GM12878 (cell line): ENCODE data around the gene IQGAP2. TPM values are rescaled to one million over a fixed set of nuclear protein-coding genes. Genes with fewer than 3 reads are reported as not detected.

Experiments used
- ATAC-seq: fragments of 200-7000 bp; cut with Tn5 transposase; 3 replicates; pipeline ENCODE4 v1.9.1; 2020; ENCODE audit warnings: mild to moderate bottlenecking, moderate library complexity
- BruUV-seq: library from RNA; stranded (reverse); fragments of 400-500 nt; replicated peaks from 2 replicates; lab custom pipeline; 2021; lab: Mats Ljungman, UMichigan
- CTCF ChIA-PET: fragments of 300-600 bp; sonication (Branson Sonifier 250); formaldehyde crosslinking; extraction: SDS; loops from one replicate; lab custom pipeline; 2021; ENCODE audit warnings: inconsistent platforms; lab: Yijun Ruan, JAX
- POLR2A ChIA-PET: fragments of 350-600 bp; formaldehyde crosslinking; extraction: SDS; loops from one replicate; lab custom pipeline; 2021; ENCODE audit warnings: inconsistent platforms; lab: Charles Lee
- RAD21 ChIA-PET: fragments of 300-600 bp; sonication (Branson Sonifier 250); formaldehyde crosslinking; loops from one replicate; lab custom pipeline; 2023; ENCODE audit warnings: antibody characterized with exemption; ENCODE audit not compliant: unreplicated experiment; lab: Charles Lee
- SMC1A ChIA-PET: fragments of 300-600 bp; sonication (Branson Sonifier 250); formaldehyde crosslinking; loops from one replicate; lab custom pipeline; 2023; ENCODE audit not compliant: unreplicated experiment, uncharacterized antibody; lab: Charles Lee
- DNase-seq: peaks from one replicate; pipeline ENCODE4 v3.0.0-alpha.2; 2011; ENCODE audit warnings: low read depth, low spot score
- FAIRE-seq: peaks from 3 replicates; lab custom pipeline; 2011; peaks lifted over from hg19 to GRCh38; lab: Jason Lieb, UNC
- H2AFZ ChIP-seq: 2 replicates; pipeline ENCODE4 v1.6.0; 2011; ENCODE audit warnings: low read depth, low read length, control low read depth; ENCODE audit not compliant: control insufficient read depth
- H3K27ac ChIP-seq: 2 replicates; pipeline ENCODE4 v1.5.1; 2011; ENCODE audit warnings: control low read depth; ENCODE audit not compliant: control insufficient read depth, insufficient read depth
- H3K27me3 ChIP-seq, 2 experiments: replicated peaks in 1 of 2; 2 replicates each; pipeline versions ENCODE4 v1.6.0 to v1.6.1; 2011; ENCODE audit warnings: low read length in 1 of 2; ENCODE audit not compliant: control insufficient read depth in 2 of 2, insufficient read depth in 2 of 2
- H3K36me3 ChIP-seq, 2 experiments: 2 replicates each; pipeline ENCODE4 v1.5.1; 2011; ENCODE audit warnings: low read length in 1 of 2; ENCODE audit not compliant: control insufficient read depth in 2 of 2, insufficient read depth in 2 of 2
- H3K4me1 ChIP-seq: 2 replicates; pipeline ENCODE4 v1.6.1; 2011; ENCODE audit warnings: mild to moderate bottlenecking, low read length, moderate library complexity, mixed read lengths; ENCODE audit not compliant: control insufficient read depth, insufficient read depth
- H3K4me2 ChIP-seq: 2 replicates; pipeline ENCODE4 v1.6.0; 2011; ENCODE audit warnings: control low read depth; ENCODE audit not compliant: control insufficient read depth, insufficient read depth
- H3K4me3 ChIP-seq: fragments of 200-600 bp; sonication (generic); 2 replicates; pipeline ENCODE4 v1.5.1; 2016
- H3K79me2 ChIP-seq: 2 replicates; pipeline ENCODE4 v1.6.0; 2011; ENCODE audit warnings: low read length; ENCODE audit not compliant: control insufficient read depth, insufficient read depth
- H3K9ac ChIP-seq: 2 replicates; pipeline ENCODE4 v1.8.0; 2011; ENCODE audit warnings: low read length, control low read depth, mixed read lengths; ENCODE audit not compliant: control insufficient read depth, insufficient read depth
- H3K9me3 ChIP-seq: replicated peaks from 3 replicates; pipeline ENCODE4 v1.5.1; 2011; ENCODE audit warnings: mild to moderate bottlenecking, low read length; ENCODE audit not compliant: control insufficient read depth, insufficient read depth
- H4K20me1 ChIP-seq: 2 replicates; pipeline ENCODE4 v1.6.0; 2011; ENCODE audit not compliant: control insufficient read depth, insufficient read depth
- BHLHE40 ChIP-seq, 2 experiments: fragments of 450-650 bp in 1 of 2; IDR thresholded peaks; 2 replicates each; pipeline ENCODE4 v1.6.1; 2011 to 2017; ENCODE audit warnings: low read depth in 2 of 2, borderline replicate concordance in 1 of 2, improper control_type of control experiment in 1 of 2, low read length in 1 of 2, mild to moderate bottlenecking in 1 of 2
- CEBPB ChIP-seq, 2 experiments: fragments of 150-350 bp in 1 of 2; IDR thresholded peaks; 2 replicates each; pipeline ENCODE4 v1.6.1; 2012 to 2014; ENCODE audit warnings: low read depth in 2 of 2, low read length in 2 of 2, borderline replicate concordance in 1 of 2, inconsistent platforms in 1 of 2
- CHD4 ChIP-seq: fragments of 200-600 bp; sonication (generic); IDR thresholded peaks from 2 replicates; pipeline ENCODE4 v1.6.1; 2016; ENCODE audit warnings: mild to moderate bottlenecking
- EGR1 ChIP-seq, 2 experiments: IDR thresholded peaks; 1 replicate in 1 of 2; 2 replicates in 1 of 2; pipeline ENCODE4 v1.6.1; 2011 to 2012; ENCODE audit warnings: low read depth in 2 of 2, low read length in 2 of 2, borderline replicate concordance in 1 of 2, mild to moderate bottlenecking in 1 of 2, moderate library complexity in 1 of 2
- GATAD2B ChIP-seq: fragments of 450-650 bp; conservative IDR thresholded peaks from 2 replicates; pipeline ENCODE4 v1.6.1; 2017; ENCODE audit warnings: low read depth, mild to moderate bottlenecking, moderate library complexity
- IKZF1 ChIP-seq: fragments of 450-650 bp; conservative IDR thresholded peaks from 2 replicates; pipeline ENCODE4 v1.6.1; 2017; ENCODE audit warnings: antibody characterized with exemption, mild to moderate bottlenecking
- NFIC ChIP-seq: IDR thresholded peaks from 2 replicates; pipeline ENCODE4 v1.6.1; 2012; ENCODE audit warnings: low read depth, mild to moderate bottlenecking, inconsistent platforms, low read length, moderate library complexity
- NR2C2 ChIP-seq: IDR thresholded peaks from 2 replicates; pipeline ENCODE4 v1.6.1; 2011; ENCODE audit warnings: borderline replicate concordance, low read depth; ENCODE audit not compliant: control insufficient read depth, insufficient read length
- PAX8 ChIP-seq: fragments of 450-650 bp; IDR thresholded peaks from 2 replicates; pipeline ENCODE4 v1.6.1; 2017; ENCODE audit warnings: mild to moderate bottlenecking, moderate library complexity
- POU2F2 ChIP-seq: IDR thresholded peaks from 3 replicates; pipeline ENCODE4 v1.6.1; 2011; ENCODE audit warnings: low read depth, mild to moderate bottlenecking, low read length, borderline replicate concordance
- SIX5 ChIP-seq: IDR thresholded peaks from 2 replicates; pipeline ENCODE4 v1.6.1; 2011; ENCODE audit warnings: mild to moderate bottlenecking, low read depth, low read length, moderate library complexity; ENCODE audit not compliant: severe bottlenecking
- USF1 ChIP-seq: IDR thresholded peaks from 2 replicates; pipeline ENCODE4 v1.6.1; 2011; ENCODE audit warnings: borderline replicate concordance, low read depth, mild to moderate bottlenecking, moderate library complexity, mixed read lengths, low read length; ENCODE audit not compliant: insufficient read depth; ENCODE audit errors: extremely low read length
- ZNF207 ChIP-seq: fragments of 450-650 bp; IDR thresholded peaks from 2 replicates; pipeline ENCODE4 v1.6.1; 2014; ENCODE audit warnings: antibody characterized with exemption, mild to moderate bottlenecking, borderline replicate concordance
- ZNF24 ChIP-seq: fragments of 450-650 bp; IDR thresholded peaks from 2 replicates; pipeline ENCODE4 v1.6.1; 2017; ENCODE audit warnings: antibody characterized with exemption, mild to moderate bottlenecking
- WGBS: methylation state at CpG from one replicate; pipeline ENCODE4 v1.1.6; 2016; ENCODE audit warnings: low lambda C conversion rate; ENCODE audit not compliant: insufficient replicate concordance, insufficient coverage; ENCODE audit errors: missing lambda C conversion rate; 5-methylcytosine and 5-hydroxymethylcytosine counted together
- in situ Hi-C: fragments of 300-500 bp; cut with MboI; formaldehyde crosslinking; loops from 9 replicates; pipeline ENCODE4 v1.14.3; 2018; ENCODE audit warnings: mixed read lengths
- intact Hi-C: fragments of 100-400 bp; cut with micrococcal nuclease; formaldehyde crosslinking; loops from one replicate; pipeline ENCODE4 v1.14.2; 2022; ENCODE audit not compliant: unreplicated experiment
- polyA plus RNA-seq, 11 experiments: library from polyadenylated mRNA; depleted of rRNA in 4 of 11; unstranded in 6 of 11; stranded (reverse) in 5 of 11; fragments of >200 nt; fragmentation: Nextera tagmentation in 4 of 11; fragmentation: Illumina TruSeq in 1 of 11; extraction: Ambion mirVana in 4 of 11; extraction: Trizol in 1 of 11; gene quantifications; 1 replicate in 1 of 11; 2 replicates in 10 of 11; pipeline versions ENCODE4 v1.2.1 to v1.2.3, GENCODE V29; 2011 to 2016; ENCODE audit warnings: inconsistent platforms in 2 of 11, missing spikeins in 2 of 11, low read depth in 1 of 11
- total RNA-seq, 4 experiments: library from RNA; depleted of rRNA in 3 of 4; stranded (reverse); fragments of >200 nt in 3 of 4; fragmentation: Illumina TruSeq in 1 of 4; extraction: Trizol in 1 of 4; gene quantifications; 2 replicates each; pipeline versions ENCODE4 v1.2.1 to v1.2.3, GENCODE V29; 2013 to 2021

IQGAP2 gene
- total and polyA plus RNA-seq, 10 of the 15 experiments (the other 5 are each of a cell fraction or from before 2014, with no cell fraction given) = 14.5 to 41.4 (median 21.8) TPM

DNA sequence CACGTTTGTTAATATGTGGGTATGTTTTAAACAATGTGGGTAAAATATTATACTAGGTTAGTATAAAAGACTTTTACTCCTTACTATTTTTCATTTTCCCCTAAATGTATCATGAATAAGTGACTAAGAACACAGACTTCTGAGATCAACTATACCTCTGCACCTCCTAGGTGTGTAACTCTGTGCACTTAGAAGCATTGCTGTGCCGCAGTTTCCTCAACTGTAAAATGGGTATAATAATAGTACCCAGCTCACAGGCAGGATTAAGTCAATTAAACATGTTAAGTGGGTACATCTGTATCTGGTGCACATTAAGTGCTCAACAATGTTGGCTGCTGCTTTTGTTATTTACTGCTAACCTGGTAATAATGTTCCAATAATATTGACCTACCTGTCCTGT lies 291.2 kb downstream of the IQGAP2 start:
- RAD21 ChIA-PET = interaction anchor here (1.0 kb wide), 1 partner anchor 80 kb away, joined by 8 read pairs; no protein-coding TSS in a partner anchor
- TF ChIP-seq GATAD2B (no peak), EGR1 (IDR thresholded peaks at IDR 0.05; ENCODE audit: borderline replicate concordance in 1 of 2, low read depth in 2 of 2, low read length in 2 of 2) (no peak), CHD4 (no peak), SIX5 (no peak), CEBPB (IDR thresholded peaks at IDR 0.05; ENCODE audit: borderline replicate concordance in 1 of 2, low read depth in 2 of 2, low read length in 2 of 2) (no peak)
- H3K27ac ChIP-seq = no peak overlapping the region
- in situ Hi-C loops = no loop called here
- ATAC-seq = no peak
- H3K9ac ChIP-seq = no peak overlapping the region
- BruUV-seq = no TSS peak
- CTCF ChIA-PET = interaction anchor here (0.6 to 1.6 kb wide), 3 partner anchors 80 to 449 kb away, joined by 4 to 8 read pairs (median 5); no protein-coding TSS in a partner anchor
- no peak overlapping the region for H3K4me3 ChIP-seq
- no peaks in the 10 kb centered on the region for H3K27me3 ChIP-seq
- 63% methylated on average over 2 of the region's 2 CpGs for WGBS
- H3K4me2 ChIP-seq = no peak overlapping the region
- no peak for DNase-seq
- SMC1A ChIA-PET = interaction anchor here (1.7 kb wide), 2 partner anchors 18 to 20 kb away, joined by 3 to 4 read pairs; no protein-coding TSS in a partner anchor
- H3K4me1 ChIP-seq = peaks cover 10% of the 10 kb centered on the region
- no peak overlapping the region for H2AFZ ChIP-seq
- no peaks in the 10 kb centered on the region for H3K79me2 ChIP-seq
- H4K20me1 ChIP-seq = no peaks in the 10 kb centered on the region
- FAIRE-seq = no peak
- no peaks in the 10 kb centered on the region; a peak in 1 of 4 replicates for H3K36me3 ChIP-seq
- H3K9me3 ChIP-seq = no peaks in the 10 kb centered on the region; the same call in 2 of the 3 replicates
- intact Hi-C loops = no loop called here
- POLR2A ChIA-PET = no interaction called here

GRCh38 chr5:76695346-76695745 lies 292.3 kb downstream of the IQGAP2 start:
- Histone ChIP-seq H3K9ac (no peak overlapping the region), H3K4me3 (no peak overlapping the region), H3K4me1 (peaks cover 10% of the 10 kb centered on the region), H3K79me2 (no peaks in the 10 kb centered on the region), H3K27ac (no peak overlapping the region), H4K20me1 (no peaks in the 10 kb centered on the region), H3K9me3 (no peaks in the 10 kb centered on the region; the same call in 2 of the 3 replicates), H2AFZ (no peak overlapping the region), H3K27me3 (no peaks in the 10 kb centered on the region), H3K36me3 (peaks cover 0 to 2% of the 10 kb centered on the region in 2 experiments; a peak in 1 of 4 replicates), H3K4me2 (no peak overlapping the region)
- DNase-seq (no peak), ATAC-seq (no peak), FAIRE-seq (no peak)
- intact Hi-C loops (no loop called here), in situ Hi-C loops (no loop called here)
- CTCF ChIA-PET = interaction anchor here (1.1 to 1.6 kb wide), 2 partner anchors 79 to 94 kb away, joined by 4 to 8 read pairs; no protein-coding TSS in a partner anchor
- 82% methylated on average over 6 of the region's 6 CpGs for WGBS
- SMC1A ChIA-PET = interaction anchor here (0.6 to 2.0 kb wide), 5 partner anchors 9 to 112 kb away, joined by 3 to 8 read pairs (median 3); no protein-coding TSS in a partner anchor
- POLR2A ChIA-PET = no interaction called here
- TF ChIP-seq ZNF24 = no peak
- TF ChIP-seq NFIC = no peak
- no peak for TF ChIP-seq NR2C2
- TF ChIP-seq IKZF1 = no peak
- TF ChIP-seq POU2F2 = no peak
- no peak for TF ChIP-seq BHLHE40 (IDR thresholded peaks at IDR 0.05; ENCODE audit: borderline replicate concordance in 1 of 2, low read depth in 2 of 2, low read length in 1 of 2)
- no peak for TF ChIP-seq USF1
- no peak for TF ChIP-seq PAX8
- TF ChIP-seq ZNF207 = no peak
- RAD21 ChIA-PET = interaction anchor here (0.7 to 1.0 kb wide), 2 partner anchors 79 to 91 kb away, joined by 4 to 8 read pairs; no protein-coding TSS in a partner anchor
- no TSS peak for BruUV-seq
